Stimulated activated CD8-positive, alpha-beta memory T cell treated with anti-CD3 and anti-CD28 coated beads, Interleukin-7, amount 100 ng/mL, for 48 hours (primary cell): Measurements from ENCODE around the gene TPPP.

Experiments
- DNase-seq, 2 donors: peaks; one replicate each; pipeline ENCODE4 v3.0.0-alpha.2; 2020; ENCODE audit warnings: low read depth in 1 of 2; ENCODE audit errors: extremely low read depth in 1 of 2

The TPPP gene

GRCh38 chr5:610744-611730 is 82.1 kb downstream of the TPPP start:
- DNase-seq: no peak

DNA sequence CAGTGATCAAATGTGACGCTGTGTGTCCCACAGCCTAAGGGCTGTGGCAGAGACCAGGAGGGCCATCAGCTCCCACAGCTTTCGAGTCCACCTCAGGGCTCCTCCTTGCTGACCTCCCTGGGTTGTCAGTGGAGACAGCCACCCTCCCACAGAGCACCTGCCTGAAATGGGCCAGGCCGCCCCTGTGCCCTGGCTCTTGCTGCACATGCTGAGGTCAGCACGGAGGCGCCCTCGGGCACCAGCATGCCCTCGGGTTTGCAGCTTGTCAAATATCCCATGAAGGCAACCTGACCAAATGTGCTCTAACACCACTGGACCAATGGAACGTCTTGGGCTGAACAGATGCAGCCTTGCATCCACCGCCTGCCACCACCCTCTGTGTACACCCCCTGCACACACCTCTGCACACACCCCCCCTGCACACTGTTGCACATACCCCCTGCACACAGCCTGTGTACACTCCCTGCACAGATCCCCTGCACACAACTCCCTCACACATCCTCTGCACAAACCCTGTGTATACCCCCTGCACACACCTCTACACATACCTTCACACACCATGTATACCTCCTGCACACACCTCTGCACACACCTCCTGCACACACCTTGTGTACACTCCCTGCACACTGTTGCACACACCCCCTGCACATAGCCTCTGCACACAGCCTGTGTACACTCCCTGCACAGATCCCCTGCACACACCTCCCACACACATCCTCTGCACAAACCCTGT is 83.0 kb downstream of the TPPP start:
- DNase-seq: no peak
